Activated naive CD4-positive, alpha-beta T cell treated with Interleukin-2 at 50 U/mL for 16 hours (primary cell): ENCODE results near the gene PLOD2.

Source experiments
- DNase-seq: peaks from one replicate; pipeline ENCODE4 v3.0.0-alpha.2; 2020

Gene PLOD2

GRCh38 chr3:146160964-146161662 lies at the start of gene PLOD2:
Gene PLOD2 (minus strand): TSS chr3:146161184. CDS start chr3:146160989, 195 bp downstream.
- no peak for DNase-seq

- DNase-seq = no peak
Measured at GRCh38 chr3:146209371-146209770, 48.4 kb upstream of the PLOD2 start.

DNA sequence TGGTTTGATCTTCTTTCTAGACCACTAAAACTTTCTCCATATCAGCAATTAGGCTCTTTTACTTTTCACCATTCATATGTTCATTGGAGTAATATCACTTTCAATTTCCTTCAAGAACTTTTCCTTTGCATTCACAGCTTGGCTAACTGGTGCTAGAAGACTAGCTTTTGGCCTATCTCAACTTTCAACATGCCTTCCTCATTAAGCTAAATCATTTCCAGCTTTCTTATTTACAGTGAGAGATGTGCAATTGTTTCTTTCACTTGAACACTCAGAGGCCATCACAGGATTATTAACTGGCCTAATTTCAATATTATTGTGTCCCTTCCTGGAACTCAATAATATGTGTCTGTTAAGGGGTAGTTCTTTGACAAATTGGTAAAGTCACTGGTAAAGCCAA lies 42.8 kb upstream of the PLOD2 start:
- no peak for DNase-seq

DNA sequence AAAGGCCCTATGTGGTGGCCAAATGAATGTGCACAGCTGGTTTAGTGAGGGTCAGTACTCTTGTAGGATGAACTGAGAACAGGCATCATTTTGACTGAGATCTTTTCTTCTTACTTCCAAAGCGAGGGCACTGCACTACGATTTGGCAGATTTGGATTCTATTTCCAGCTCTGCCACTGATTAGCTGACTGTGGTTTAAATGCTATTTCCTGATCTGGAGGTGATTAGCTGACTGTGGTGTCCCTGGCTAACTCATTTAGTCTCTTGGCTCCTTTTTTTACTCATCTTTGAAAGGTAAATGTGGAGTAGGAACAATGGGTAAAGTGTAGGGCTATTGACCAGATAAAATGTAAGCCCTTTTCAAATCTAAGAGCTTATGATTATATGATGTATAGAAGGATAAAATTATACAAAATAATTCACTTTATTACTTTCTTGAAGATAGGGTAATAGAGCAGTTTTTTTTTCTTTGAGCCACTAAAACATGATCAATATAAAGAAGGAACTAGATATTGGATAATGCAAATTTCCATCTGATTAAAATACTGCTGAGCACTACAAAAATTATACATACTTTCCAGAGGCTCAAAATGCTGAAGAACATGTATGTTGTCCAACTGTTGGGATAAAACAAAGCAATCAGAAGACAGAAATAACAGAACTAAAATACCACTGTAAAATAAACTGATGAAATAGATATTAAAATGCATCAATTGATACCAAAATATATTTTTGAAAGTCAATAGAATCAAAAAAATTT lies 39.7 kb upstream of the PLOD2 start:
- no peak for DNase-seq

GRCh38 chr3:146199762-146200161 lies 38.8 kb upstream of the PLOD2 start:
- DNase-seq = no peak

DNA sequence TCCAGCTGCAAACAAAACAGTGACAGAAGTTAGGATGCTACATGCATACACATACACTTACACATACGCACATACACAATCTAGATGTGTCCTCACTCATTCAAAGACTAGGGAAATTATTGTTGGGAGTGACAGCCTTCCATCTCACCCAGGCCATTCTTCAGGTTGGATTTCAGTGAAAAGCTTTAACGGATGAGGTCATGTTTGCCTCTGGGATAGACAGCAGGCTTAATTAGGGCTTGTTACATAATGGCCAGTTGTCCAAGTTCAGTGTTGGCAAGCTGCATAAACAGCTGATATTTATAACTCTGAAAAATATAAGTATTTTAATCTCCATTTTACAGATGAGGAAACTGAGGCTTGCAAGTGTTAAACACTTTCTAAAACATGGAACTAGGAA lies 35.8 kb upstream of the PLOD2 start:
- DNase-seq = no peak

DNA sequence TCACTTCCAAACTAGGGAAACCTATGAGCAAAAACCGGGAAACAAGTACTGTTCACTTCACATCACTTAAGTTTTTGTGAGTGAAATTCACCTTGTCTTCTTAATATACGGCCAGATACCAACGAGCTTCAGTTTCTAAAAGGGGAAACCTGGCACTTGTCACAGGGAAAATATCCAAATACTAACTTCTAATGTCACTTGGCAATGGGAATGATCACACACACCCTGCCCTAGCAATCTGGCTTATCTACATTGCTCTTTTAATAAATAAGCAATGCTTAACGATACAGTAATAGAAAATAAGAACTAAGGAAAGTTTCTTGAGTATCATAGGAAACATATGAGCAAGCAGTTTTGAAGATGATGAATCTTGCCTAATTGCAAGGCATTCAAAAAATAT lies 34.6 kb upstream of the PLOD2 start:
- DNase-seq = no peak

GRCh38 chr3:146195030-146195429 lies 34.0 kb upstream of the PLOD2 start:
- DNase-seq = no peak

- DNase-seq = no peak
Measured at GRCh38 chr3:146191051-146191450, 30.1 kb upstream of the PLOD2 start.

- DNase-seq = no peak
Measured at GRCh38 chr3:146189519-146190173, 28.7 kb upstream of the PLOD2 start.

GRCh38 chr3:146187334-146187950 lies 26.5 kb upstream of the PLOD2 start:
- DNase-seq = no peak

GRCh38 chr3:146184241-146185015 lies 23.4 kb upstream of the PLOD2 start:
- no peak for DNase-seq

DNA sequence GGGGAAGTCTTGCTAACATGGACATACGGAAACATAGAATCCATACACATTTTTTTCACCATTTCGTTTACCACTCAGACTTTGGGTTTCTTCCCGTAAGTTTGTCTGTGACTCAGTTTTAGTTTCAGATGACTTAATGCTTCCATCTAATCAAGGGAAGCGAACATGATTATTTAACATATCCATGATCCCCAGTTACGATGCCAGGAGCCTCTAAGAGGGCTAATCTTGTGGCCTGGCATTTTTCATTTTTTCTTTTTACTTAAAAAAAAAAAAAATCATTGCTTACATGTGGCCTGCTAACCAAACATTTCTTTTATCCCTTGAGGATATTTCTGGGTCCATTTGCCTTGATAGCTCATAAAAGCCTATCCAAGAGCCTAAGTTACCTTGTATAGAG lies 20.2 kb upstream of the PLOD2 start:
- DNase-seq = no peak

DNA sequence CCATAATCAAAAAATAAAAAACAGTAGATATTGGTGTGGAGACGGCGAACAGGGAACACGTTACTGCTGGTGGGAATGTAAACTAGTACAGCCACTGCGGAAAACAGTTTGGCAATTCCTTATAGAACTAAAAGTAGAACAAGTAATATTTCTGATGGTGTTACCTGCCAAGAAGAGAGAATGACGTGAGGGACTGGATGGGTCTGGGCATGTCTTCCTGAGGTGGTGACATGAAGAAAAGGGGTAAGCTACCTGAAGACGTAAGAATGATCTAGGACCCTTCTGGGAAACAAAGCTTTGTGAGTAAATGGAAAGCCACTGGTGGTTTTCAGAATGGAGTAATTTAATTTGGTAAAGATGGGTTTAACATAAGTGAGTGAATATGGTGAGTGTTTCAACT lies 19.4 kb upstream of the PLOD2 start:
- no peak for DNase-seq

DNA sequence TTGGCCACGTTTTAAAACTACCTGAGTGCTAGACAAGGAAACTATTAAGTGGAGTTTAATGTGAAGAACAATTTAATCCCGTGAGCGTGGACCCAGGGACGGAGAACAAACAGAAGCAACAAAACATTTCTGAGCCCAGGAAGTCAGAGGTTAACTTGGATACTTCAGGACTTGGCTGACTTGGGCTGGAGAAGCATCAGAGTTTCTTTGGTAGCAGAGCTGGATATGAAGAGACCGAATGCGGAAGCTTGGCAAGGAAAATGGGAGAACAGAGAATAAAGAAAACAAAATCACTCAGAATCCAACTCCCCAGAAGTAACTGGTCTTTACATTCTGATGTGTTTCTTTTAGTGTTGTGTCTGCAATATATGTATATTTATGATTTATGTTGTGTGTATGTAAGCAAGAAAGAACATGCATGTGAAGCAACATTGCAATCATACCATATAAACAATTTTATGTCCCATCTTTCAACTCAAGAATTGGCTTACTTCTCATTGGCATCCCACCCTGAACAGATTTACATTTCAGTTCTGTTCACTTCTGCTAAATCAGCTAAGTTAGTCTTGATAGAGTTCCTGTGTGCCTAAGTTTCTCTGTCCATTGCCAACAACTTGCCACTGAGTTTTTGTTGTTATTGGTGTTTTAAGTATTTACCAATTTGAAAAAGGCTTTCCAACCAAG lies 17.2 kb upstream of the PLOD2 start:
- DNase-seq = no peak

DNA sequence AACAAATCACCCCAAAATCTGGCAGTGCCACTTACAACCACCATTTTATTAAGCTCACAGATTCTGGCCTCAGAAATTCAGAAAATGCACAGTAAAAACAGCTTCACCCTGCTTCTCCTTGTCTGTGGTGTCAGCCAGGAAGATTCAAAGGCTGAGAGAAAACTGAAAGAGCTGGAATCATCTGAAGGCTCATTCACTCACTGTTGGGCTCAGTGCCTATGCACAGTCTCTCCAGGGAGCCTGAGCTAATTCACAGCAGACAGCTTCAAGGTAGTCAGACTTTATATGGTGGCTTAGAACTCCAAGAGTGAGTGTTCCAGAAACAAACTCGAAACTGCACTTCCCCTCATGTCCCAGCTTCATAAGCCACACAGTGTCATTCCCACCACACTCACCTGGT lies 16.5 kb upstream of the PLOD2 start:
- no peak for DNase-seq

DNA sequence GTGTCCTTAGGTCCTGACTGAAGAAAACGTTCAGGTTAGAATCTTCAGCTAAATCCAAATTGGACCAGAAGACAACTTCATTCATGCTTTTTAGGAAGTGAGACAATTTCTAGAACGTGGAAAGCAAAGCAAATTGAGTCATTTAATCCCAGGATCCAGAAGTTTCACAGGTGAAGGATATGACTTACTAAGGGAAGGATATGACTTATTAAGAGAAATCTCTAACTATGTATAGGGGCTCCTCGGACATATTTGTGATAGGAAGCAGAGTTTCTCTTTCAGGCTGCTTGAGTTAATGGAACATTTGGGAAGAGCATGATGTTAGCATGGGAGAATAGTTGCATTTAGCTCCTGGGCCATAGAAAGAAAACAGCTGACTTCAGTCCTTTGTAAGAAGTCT lies 16.1 kb upstream of the PLOD2 start:
- DNase-seq = no peak

DNA sequence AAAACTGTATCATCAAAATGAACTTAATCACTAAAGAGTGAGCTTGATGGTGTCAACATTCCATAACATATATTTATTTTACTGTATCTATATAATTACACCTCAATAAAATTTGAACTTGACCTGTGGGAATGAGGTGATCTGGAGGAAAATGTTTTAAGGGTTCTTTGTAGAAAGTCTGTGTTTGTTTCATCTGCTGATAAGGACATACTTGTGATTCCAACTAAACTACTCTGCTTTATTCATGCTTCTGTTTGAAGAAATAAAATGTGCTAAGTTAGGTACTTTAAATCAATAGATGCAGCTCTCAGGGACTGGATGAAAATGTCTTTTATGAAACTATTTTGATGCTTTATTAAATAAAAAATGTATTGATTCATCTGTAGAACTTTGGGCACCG lies 11.6 kb upstream of the PLOD2 start:
- no peak for DNase-seq

DNA sequence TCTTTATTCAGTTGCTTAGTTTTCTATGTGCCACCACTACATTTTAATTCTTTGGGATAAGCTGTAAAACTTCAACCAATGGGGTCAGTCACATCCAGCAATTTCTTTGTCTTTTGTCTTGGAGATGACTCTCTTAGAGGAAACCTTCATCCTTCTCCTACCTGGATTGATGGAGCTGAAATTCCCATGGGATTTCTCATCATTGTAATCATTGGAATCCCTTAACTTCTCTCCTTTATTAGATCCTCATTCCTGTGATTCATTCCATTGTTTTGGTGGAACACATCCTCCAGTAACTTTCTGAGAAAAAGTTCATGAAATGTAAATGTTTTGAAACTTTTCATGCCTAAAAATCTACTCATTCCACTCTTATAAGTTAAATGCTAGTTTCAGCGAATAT lies 9.6 kb upstream of the PLOD2 start:
- no peak for DNase-seq

DNA sequence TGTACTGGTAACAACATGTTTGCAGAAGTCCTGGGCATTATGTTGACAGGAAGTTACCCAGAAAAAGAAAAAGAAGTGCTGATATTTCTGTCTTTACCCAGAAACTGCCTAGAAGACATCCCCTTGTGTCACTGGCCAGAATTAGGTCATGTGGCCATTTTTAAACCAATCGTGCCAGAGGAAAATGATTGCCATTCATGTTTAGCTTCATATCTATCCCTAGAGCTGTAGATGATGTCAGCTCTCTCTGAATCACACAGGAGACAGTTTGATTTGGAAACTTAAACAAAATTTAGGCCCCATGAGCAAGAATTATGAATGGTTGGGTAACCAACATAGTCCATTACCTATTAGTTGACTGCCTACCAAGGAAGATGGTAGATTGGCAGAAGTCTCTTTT lies 8.9 kb upstream of the PLOD2 start:
- DNase-seq = no peak

GRCh38 chr3:146166826-146167225 lies 5.8 kb upstream of the PLOD2 start:
- DNase-seq = no peak

GRCh38 chr3:146166415-146166821 lies 5.4 kb upstream of the PLOD2 start:
- no peak for DNase-seq
